Stimulated activated CD4-positive, alpha-beta T cell treated with anti-CD3 and anti-CD28 coated beads, Interleukin-1b, Interleukin-23, amount 100 ng/mL, for 24 hours (primary cell): ENCODE data around the gene ITPR2.
"Not testable (repeated sequence)": the region's sequence is repeated elsewhere in the genome, so short reads cannot be mapped to it uniquely, and the experiment has no call there.

Experiments
- DNase-seq, 4 experiments: peaks; one replicate each; pipeline ENCODE4 v3.0.0-alpha.2; 2020; ENCODE audit warnings: low read depth in 4 of 4, low spot score in 1 of 4

ITPR2 gene

DNA sequence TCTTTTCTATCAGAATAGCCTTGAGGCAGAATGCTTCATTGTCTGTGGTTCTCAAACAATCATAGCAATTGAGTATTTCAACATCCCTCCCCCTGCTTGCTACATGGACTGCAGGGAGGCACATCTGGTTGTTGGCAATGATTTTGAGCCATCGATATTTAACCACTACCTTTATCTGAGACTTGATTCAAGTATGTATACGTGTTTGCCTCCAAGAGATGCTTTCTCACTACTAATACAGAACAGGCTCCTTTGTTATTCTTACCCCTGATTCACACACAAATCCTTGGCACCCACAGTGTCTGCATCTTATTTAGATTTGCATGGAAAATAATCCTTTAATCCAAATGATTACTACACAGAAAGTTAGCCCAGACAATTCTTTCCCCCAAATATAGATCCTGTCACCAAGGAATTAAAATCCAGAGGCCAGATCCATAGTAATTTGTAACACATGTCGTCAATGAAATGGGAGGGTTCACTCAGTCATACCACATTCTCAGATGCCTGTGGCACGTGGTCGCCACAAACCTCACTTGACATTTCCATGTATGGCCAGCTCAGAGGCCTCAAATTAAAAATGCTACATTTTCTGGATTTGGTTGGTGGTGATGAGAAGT, 199.3 kb downstream of the ITPR2 start:
- no peak for DNase-seq

DNA sequence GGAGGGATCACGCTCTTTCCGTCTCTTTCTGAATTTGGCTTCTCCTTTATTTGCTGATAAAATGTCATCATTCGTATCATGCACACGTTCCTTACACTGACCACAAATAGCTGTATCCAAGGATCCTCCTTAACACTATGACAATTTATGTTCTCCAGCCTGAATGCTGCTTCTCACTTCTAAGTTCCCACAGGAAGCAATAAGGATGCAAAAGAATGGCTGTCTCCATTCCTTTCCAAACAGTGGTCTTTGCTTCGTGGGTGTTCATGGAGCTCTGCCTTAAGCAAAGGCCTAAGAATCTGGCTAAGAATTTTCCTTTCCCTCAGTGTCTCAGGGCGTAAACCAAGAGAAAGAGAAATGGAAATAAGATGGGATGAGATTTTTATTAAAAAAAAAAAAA, 200.2 kb downstream of the ITPR2 start:
- DNase-seq: no peak

DNA sequence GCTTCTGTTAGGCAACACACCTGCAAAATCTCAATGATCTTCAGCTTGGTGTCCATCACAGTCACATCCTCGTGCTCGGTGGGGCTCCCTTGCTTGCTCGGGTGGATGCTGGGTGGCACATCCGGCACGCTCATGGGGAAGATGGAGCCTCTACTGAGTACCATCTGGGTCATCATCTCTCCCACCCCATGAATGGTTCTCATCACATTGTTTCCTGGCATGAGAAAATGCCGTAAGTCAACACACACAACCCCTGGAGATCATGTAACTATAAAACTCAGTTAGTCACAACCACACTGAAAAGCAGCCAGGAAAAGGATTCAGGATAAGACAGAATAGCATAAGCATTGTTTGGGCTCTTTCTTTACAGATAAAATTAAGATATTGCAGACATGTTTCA, 201.1 kb downstream of the ITPR2 start:
- DNase-seq: no peak

DNA sequence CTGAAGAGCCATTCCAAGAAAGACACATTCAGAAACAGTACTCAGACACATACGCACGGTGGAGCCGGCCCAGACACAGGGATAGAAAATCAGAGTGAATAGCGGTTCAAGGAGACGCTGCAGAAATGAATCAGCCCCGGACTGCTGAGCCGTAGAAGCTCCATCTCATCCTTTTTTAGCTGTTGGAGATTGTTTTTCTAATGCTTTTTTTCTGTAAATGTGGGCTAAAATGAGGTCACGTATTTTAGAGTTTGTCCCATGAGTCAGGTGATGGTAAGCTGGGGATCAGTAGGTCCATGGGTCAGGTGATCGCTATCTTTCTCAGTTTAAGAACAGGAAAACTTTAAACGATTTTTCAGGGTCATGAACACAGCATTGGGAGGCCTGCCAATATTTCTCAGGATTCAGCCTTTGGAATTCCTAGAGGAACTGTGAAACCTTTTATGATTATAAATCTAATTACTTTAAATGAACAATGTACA, 202.4 kb downstream of the ITPR2 start:
- no peak for DNase-seq

DNA sequence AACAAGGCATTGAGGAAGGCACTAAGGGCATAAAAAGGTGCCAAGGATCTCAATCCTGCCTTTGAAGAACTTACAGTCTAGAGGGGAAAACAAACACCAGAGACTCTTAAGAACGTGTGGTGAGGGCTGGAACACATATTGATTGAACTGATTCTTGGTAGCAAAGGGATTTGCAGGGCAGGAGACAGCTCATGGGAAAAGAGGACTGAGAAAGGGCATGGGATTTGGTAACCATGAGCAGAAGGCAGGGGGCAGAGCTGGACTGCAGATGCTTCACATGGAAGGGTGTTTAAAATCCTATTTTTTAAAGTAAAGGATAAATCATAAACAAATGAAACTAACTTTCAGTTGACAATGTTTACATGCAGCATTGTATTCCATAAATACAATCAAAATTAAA, 203.1 kb downstream of the ITPR2 start:
- no peak for DNase-seq

DNA sequence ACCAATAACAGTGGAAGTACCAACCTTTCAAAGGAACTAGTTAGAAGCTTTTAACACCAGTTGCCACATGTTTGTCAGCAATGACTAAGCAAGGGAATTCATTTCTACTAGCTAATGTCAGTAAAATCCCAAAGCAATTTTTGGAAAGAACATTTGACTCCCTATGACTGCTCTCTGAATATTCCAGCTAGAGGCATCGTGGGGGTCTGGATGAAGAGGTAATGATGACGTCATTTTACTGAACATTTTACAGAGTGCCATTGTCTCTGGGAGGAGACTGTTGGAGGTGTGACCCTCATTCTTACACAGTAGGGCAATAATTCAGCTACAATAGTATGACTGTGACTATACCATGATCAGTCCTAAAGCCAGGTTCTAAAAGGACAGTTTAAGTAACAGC, 204.8 kb downstream of the ITPR2 start:
- DNase-seq: no peak

DNA sequence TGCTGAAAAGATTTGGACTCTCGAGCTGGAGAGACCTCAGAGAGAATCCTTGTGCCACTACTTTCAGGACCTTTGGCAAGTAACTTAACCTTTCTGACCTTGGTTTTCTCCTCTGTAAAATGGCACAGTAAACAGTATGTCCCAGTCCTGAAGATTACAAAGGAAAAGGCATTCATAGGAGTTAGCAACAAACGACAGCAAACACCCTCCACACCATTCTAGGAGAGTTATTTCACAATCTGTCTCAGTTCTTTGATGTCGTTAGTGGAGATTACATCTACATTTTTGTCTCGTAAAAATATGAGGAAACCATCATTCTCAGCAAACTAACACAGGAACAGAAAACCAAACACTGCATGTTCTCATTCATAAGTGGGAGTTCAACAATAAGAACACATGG, 205.7 kb downstream of the ITPR2 start:
- DNase-seq: no peak

DNA sequence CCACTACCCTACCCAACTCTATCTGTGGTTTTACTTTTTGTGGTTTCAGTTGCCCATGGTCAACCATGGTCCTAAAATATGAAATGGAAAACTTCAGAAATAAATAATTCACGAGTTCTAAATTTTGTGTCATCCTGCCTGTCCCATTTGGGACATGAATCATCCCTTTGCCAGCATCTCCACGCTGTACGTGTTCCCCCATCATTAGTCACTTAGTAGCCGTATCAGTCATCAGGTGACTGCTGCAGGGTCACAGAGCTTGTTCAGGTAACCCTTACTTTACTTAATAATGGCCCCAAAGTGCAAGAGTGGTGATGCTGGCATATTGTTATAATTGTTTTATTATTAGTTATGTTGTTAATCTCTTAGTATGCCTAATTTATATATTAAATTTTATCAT, 209.9 kb downstream of the ITPR2 start:
- no peak for DNase-seq

DNA sequence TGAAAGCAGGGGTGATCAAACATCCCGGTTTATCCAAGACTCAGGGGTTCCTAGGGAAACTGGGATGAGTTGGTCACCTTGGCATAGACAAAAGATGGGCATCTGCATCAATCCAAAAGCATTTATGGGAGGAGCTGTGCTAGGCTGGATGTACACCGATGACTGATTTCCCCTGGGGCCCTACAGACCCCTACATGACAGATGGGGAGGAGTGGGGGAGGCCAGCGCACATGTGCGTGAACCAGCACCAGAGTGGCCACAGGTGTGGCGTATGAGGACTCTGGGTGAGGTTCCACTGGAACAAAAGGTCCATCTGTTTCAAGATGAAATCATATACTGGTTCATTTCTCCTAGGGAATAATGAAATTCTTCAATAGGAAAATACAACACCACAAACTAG, 210.4 kb downstream of the ITPR2 start:
- DNase-seq: no peak

DNA sequence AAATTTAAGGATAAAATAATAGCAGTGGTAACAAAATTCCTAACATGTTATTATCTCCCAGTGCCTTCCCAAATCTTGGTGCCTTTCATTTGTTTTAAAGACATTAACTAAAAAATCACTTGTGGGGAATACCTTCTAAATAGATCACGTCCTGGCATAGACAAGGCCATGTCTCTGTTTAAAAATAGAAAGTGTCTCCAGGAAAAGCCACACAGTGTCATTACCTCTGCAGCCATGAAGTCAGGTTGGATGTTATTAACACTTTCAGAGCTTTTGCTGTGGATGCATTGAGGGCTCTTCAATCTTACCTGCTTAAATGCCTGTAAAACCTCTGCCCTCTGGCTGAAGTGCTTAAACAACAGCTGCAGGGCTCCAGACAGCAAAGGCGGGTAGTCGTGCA, 211.1 kb downstream of the ITPR2 start:
- no peak for DNase-seq

DNA sequence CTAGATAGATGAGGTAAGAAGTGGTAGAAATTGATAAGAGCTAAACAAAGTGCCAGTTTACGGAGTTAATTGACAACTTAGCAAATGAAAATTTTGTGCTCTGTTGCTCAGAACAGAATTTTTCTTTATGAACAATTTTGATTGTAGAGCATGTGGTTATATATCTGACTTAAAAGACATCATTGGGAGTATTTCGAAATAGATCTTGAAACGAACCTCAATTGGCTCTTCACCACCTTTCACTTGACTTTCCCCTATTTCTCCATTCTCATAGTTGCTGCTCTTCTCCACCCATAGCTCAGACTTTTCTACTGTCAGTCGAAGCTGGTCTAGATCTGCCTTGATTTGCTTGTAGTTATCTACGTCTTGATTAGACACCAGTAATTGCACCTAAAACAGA, 212.1 kb downstream of the ITPR2 start:
- DNase-seq: no peak

DNA sequence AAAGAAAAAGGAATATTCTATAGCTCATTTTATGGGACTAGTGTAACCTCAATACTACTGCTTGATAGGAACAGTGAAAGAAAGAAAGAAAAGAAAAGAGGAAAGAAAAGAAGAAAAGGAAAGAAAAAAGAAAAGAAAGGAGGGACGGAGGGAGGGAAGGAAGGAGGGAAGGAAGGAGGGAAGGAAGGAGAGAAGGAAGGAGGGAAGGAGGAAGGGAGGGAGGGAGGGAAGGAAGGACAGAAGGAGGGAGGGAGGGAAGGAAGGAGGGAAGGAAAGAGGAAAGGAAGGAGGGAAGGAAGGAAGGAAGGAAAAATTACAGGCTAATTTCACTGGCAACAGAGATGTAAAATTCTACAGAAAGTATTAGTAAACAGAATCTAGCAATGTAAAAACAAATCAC, 215.5 kb downstream of the ITPR2 start:
- no peak for DNase-seq

DNA sequence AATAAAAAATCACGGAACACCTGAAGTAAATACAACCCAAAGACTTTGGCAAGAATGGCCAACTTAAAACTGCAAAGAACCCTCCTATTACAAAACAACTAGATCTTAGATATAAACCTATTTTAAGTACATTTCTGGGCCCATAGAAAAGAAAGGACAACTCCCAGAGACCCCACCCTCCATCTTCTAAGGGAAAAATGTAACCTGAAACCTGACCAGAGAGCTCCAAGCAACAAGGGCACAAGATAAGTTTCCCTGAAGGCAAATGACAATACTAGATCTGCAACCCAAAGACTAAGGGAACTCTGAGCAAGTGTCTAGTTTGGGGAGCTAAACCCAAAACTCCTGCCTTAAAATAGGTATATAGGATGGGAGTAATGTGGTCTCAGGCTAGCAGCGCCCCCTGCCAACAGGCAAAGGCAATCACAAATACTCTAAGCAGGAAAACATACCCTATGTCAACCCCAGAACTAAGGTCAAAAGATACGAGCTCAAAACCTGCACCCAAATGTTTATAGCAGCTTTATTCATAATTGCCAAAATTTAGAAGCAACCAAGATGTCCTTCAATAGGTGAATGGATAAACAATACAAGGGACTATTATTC, 218.9 kb downstream of the ITPR2 start:
- no peak for DNase-seq

DNA sequence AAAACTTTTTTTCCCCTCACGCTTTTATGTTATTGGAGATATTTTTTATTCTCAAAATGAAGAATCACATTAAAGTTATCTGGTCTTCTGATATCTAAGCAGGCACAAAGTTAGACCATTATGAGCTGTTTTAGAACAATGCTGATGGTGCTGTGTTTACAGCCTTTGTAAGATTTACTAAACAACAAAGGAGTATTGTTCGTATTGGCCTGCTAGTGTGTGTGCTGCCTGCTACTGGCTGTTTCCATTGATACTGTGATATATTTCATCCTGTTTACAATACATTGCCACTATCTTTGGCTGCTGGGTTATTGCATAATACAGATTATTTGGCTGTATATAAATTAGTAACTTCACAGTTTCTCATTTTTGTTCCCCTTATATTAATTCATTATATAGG, 220.8 kb downstream of the ITPR2 start:
- no peak for DNase-seq

DNA sequence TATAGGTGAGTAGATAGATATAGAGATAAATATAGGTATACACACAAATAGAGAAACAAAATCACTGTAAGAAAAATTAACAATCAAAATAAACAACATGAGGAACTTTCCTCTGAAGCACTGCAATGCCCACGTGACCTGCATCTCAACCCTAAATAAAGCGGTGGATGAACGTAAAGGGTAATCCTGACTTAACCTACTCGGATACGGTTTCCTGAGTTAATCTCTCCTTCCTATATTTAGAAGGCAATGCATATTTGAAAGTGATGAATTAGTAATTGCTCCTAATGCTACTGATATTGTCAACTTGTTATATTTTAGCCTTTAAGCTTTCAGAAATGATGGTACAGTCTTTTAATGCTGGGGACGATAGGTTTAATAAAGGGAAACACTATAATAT, 221.4 kb downstream of the ITPR2 start:
- no peak for DNase-seq

DNA sequence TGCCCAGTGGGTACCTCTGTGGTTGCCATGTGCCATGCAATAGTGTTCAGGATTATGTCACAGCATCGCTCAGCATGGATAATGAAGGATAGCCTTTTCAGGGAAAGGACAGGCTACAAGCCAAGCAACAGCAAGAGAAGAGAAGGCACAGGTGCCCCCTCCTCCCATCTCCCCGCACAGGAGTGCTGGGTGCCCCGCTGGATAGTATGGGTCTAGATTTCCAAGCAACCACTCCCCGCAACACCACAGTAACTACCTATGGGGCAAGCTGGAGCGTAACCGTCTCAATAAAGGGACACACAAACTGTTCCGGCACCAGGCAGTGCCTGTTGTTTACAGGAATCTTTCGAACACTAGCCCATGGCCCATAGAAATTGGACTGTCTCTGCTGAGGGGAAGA, 222.2 kb downstream of the ITPR2 start:
- DNase-seq: no peak

DNA sequence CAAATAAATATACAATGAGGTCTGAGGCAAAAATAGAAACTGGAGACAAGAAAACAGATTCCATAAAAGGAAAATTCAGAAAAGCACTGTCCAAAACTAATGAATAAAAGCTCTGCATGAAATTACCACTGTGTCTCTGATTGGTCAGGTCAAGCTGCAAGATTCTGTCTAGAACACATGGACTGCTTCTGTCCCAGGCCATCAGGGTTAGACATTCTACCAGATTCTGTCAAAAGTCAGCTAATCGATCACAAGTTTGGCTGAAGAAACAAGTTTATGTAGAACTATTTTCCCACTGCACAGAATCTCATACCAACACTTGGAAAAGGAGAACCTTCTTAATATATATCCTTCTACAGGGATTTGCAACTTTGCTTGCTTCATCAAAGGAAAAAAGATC, 223.0 kb downstream of the ITPR2 start:
- DNase-seq: no peak

DNA sequence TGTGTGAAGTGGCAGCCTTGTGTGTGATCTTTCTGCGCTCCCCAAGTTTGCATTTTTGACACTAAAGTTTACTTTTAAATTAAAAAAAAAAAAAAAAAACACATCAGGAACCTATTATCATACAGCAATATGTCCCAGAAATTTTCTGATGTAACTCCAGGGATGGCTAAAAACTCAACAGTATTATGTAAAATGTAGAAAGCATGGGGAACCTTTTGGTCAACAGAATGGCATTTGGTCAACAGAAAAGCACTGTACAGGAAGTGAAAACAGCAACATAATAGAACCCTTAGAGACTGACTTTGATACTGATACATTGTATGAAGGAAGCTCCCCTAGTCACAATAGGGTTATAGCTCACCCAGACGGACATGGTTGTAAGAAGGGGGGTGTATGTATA, 224.3 kb downstream of the ITPR2 start:
- no peak for DNase-seq

DNA sequence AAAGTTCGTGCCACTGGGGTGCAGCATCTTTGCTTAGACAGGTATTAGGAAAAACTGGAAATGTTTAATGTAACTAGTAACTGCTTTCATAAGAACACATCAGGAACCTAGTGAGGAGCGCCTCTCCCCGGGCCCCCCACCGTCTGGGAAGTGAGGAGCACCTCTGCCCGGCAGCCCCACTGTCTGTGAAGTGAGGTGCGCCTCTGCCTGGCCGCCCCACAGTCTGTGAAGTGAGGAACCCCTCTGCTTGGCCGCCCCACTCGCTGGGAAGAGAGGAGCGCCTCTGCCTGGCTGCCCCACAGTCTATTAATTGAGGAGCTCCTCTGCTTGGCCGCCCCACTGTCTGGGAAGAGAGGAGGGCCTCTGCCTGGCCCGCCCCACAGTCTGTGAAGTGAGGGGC, 224.7 kb downstream of the ITPR2 start:
- DNase-seq: no peak

DNA sequence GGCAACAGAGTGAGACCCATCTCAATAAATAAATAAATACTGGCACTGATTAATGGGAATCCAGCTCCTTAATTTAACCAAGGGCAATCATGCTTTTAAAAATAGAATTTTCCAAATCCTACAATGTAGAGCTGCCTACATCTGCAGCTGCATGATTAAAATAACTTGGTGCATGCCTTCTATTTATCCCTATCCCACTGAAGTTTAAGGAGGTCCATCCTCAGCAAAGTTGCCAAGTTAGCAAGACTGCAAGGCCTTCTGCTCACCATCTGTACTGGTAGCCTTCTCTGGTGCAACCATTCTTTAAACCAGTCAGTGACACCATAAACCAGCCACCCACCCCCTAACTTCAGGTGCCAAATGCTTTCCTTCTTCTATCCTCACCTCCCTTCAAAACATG, 226.1 kb downstream of the ITPR2 start:
- DNase-seq: no peak

DNA sequence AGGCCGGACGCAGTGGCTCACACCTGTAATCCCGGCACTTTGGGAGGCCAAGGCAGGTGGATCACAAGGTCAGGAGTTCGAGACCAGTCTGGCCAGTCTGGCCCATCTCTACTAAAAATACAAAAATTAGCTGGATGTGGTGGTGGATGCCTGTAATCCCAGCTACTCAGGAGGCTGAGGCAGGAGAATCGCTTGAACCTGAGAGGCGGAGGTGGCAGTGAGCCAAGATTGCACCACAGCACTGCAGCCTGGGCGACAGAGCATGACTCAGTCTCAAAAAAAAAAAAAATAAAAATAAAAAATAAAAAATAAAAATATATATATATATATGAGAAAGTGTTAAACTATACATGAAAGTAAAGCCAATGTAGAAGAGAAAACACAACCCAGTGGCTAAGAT, 228.2 kb downstream of the ITPR2 start:
- DNase-seq: not testable (repeated sequence)

DNA sequence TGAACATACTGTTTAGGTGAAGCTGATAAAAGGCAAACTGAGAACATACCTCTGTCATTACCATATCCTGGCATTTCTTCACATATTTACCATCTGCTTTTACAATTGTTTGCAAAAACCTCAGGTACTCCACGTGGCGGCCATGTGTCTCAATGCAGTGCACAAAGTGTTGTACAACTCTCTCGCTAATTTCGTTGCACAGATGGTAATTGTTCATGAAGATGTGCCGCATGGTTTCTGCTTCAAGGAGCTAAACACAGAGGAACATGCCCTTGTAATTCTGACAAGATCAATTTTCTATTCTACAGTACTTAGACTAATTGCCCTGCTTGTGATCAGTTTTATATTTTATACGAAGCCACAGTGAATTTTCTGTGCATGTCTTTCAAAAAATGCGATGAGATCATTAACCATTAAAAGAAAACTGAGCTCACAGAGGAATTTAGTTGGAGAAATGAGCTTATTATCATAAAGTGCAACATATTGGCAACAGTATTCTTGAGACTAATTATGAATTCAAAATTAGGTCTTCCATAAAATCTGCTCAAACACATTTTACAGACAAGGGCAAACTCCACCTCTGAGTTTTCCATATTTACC, 233.8 kb downstream of the ITPR2 start:
- no peak for DNase-seq

DNA sequence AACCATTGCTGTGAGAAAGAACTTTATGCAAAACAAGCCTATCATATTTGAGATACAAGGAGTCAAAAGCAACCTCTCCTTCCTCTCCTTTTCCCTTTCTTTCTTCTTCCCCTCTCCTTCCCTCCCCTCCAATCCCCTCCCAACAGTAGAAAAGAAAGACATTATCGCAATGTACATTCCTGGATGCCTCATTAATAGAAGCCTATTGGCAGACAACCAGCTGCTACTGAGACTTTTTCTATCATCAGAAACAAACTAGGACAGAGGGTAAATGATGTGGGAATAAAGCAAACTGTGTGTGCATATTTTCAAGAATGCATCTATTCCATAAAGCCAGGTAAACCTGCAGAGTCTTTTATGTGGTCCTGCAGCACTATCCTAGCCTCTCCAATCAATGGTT, 237.2 kb downstream of the ITPR2 start:
- DNase-seq: no peak
